Activated CD4-positive, alpha-beta T cell treated with anti-CD3 and anti-CD28 coated beads, Interleukin-2, amount 50 U/mL, for 1 hour (primary cell): ENCODE measurements around the gene CYP4F22.
"Not testable (repeated sequence)": the region's sequence is repeated elsewhere in the genome, so short reads cannot be mapped to it uniquely, and the experiment has no call there.

ENCODE experiments used
- DNase-seq: peaks from one replicate; pipeline ENCODE4 v3.0.0-alpha.2; 2020

Gene CYP4F22

GRCh38 chr19:15508035-15508710, at the start of gene CYP4F22:
Gene CYP4F22, plus strand, starts transcription at chr19:15508525. Its CDS starts 16,812 bp downstream, at chr19:15525337.
- DNase-seq, result peak; percentile 3

- no peak for DNase-seq
Measured at GRCh38 chr19:15461694-15462093, 46.6 kb upstream of the CYP4F22 start.

GRCh38 chr19:15463861-15464371, 44.4 kb upstream of the CYP4F22 start:
- peak; percentile 76 for DNase-seq

GRCh38 chr19:15464394-15465385, 43.6 kb upstream of the CYP4F22 start, which contains the start of gene RASAL3:
Gene RASAL3, minus strand, starts transcription at chr19:15464544. Its CDS starts 186 bp downstream, at chr19:15464358.
- peak; percentile 70 for DNase-seq

- peak; percentile 52 for DNase-seq
Measured at GRCh38 chr19:15466851-15467733, 41.2 kb upstream of the CYP4F22 start.

GRCh38 chr19:15467734-15468214, 40.6 kb upstream of the CYP4F22 start:
- DNase-seq, result no peak

GRCh38 chr19:15468675-15469512, 39.4 kb upstream of the CYP4F22 start:
- DNase-seq, result no peak

- no peak for DNase-seq
Measured at GRCh38 chr19:15469513-15470297, 38.6 kb upstream of the CYP4F22 start.

- DNase-seq, result no peak
Measured at GRCh38 chr19:15471639-15472101, 36.7 kb upstream of the CYP4F22 start.

GRCh38 chr19:15473821-15474220, 34.5 kb upstream of the CYP4F22 start:
- not testable (repeated sequence) for DNase-seq

- DNase-seq, result no peak
Measured at GRCh38 chr19:15475169-15475568, 33.2 kb upstream of the CYP4F22 start.

- DNase-seq, result no peak
Measured at GRCh38 chr19:15475611-15476010, 32.7 kb upstream of the CYP4F22 start.

GRCh38 chr19:15476325-15476724, 32.0 kb upstream of the CYP4F22 start:
- DNase-seq, result no peak

- DNase-seq, result no peak
Measured at GRCh38 chr19:15479391-15480345, 28.7 kb upstream of the CYP4F22 start, which contains the start of gene PGLYRP2. Gene PGLYRP2, minus strand, starts transcription at chr19:15479501. Its CDS starts 130 bp downstream, at chr19:15479371.

GRCh38 chr19:15480996-15481395, 27.3 kb upstream of the CYP4F22 start:
- not testable (repeated sequence) for DNase-seq

GRCh38 chr19:15485768-15486167, 22.6 kb upstream of the CYP4F22 start:
- not testable (repeated sequence) for DNase-seq

GRCh38 chr19:15487038-15487437, 21.3 kb upstream of the CYP4F22 start:
- DNase-seq, result no peak

- no peak for DNase-seq
Measured at GRCh38 chr19:15488489-15489226, 19.7 kb upstream of the CYP4F22 start.
